BE2C (cell line): ENCODE measurements around the gene PROSER2.
A peak's percentile ranks its signal among the peaks of the same experiment; 100 is the strongest.
"Not testable (repeated sequence)": the region's sequence is repeated elsewhere in the genome, so short reads cannot be mapped to it uniquely, and the experiment has no call there.

Experiments
- DNase-seq: peaks from one replicate; pipeline ENCODE4 v3.0.0-alpha.2; 2020
- H3K27me3 ChIP-seq: fragments of 250-450 bp; sonication (Bioruptor Pico); 2 replicates; pipeline ENCODE4 v1.5.1; 2020; ENCODE audit warnings: mild to moderate bottlenecking
- H3K36me3 ChIP-seq: fragments of 250-450 bp; sonication (Bioruptor Pico); 2 replicates; pipeline ENCODE4 v1.5.1; 2020; ENCODE audit warnings: mild to moderate bottlenecking
- H3K4me1 ChIP-seq: fragments of 250-450 bp; sonication (Bioruptor Pico); 2 replicates; pipeline ENCODE4 v1.5.1; 2020
- H3K4me3 ChIP-seq: 2 replicates; pipeline ENCODE4 v1.5.1; 2011; ENCODE audit warnings: low read depth, low read length
- H3K9me3 ChIP-seq: fragments of 250-450 bp; sonication (Bioruptor Pico); 2 replicates; pipeline ENCODE4 v1.5.1; 2020
- TF ChIP-seq, protein P1 (sequence below): IDR thresholded peaks from 2 replicates; pipeline ENCODE4 v1.5.1; 2012; ENCODE audit warnings: mild to moderate bottlenecking, low read depth, low read length

The PROSER2 gene

DNA sequence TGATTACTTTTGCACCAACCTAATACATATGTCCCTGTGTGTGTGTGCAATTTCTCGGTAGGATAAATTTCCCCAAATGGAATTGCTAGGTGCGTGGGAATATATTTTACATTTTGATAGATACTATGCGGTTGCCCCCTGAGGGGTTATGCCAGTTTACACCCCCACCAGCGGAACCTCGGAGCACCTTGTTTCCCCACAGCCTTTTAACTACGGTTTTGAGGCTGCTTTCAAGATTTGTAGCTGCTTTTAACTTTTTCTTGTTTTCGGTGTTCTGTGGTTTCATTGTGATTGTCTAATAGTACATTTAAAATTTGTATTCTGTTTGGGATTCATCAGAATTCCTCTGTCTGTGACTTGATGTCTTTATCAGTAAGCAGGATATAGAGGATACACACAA is 22.0 kb downstream of the PROSER2 start:
- Histone ChIP-seq H3K9me3 (no peaks in the 10 kb centered on the region), H3K4me3 (no peak overlapping the region), H3K27me3 (no peaks in the 10 kb centered on the region), H3K4me1 (no peaks in the 10 kb centered on the region), H3K36me3 (no peaks in the 10 kb centered on the region)
- DNase-seq: no peak
- TF ChIP-seq, protein P1, sequence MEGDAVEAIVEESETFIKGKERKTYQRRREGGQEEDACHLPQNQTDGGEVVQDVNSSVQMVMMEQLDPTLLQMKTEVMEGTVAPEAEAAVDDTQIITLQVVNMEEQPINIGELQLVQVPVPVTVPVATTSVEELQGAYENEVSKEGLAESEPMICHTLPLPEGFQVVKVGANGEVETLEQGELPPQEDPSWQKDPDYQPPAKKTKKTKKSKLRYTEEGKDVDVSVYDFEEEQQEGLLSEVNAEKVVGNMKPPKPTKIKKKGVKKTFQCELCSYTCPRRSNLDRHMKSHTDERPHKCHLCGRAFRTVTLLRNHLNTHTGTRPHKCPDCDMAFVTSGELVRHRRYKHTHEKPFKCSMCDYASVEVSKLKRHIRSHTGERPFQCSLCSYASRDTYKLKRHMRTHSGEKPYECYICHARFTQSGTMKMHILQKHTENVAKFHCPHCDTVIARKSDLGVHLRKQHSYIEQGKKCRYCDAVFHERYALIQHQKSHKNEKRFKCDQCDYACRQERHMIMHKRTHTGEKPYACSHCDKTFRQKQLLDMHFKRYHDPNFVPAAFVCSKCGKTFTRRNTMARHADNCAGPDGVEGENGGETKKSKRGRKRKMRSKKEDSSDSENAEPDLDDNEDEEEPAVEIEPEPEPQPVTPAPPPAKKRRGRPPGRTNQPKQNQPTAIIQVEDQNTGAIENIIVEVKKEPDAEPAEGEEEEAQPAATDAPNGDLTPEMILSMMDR: no peak

DNA sequence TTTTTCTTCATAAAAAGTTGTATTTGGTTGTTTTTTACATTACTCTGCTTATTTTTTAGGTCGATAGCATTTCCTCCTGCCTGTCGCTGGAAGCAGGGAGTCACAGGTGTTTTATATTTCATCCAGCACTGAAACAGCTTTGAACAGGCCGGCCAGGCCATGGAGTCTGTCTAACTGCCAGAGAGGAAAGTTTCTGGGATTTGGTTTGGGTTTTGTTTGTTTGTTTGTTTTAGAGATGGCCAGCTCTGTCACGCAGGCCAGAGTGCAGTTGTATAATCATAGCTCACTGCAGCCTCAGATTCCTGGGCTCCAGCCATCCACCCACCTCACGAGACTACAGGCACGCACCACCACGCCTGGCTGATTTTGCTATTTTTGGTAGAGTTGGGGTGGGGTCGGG is 23.4 kb downstream of the PROSER2 start:
- no peak for DNase-seq
- TF ChIP-seq, protein P1: no peak
- Histone ChIP-seq H3K27me3 (no peaks in the 10 kb centered on the region), H3K4me3 (no peak overlapping the region), H3K9me3 (no peaks in the 10 kb centered on the region), H3K4me1 (no peaks in the 10 kb centered on the region), H3K36me3 (no peaks in the 10 kb centered on the region)

DNA sequence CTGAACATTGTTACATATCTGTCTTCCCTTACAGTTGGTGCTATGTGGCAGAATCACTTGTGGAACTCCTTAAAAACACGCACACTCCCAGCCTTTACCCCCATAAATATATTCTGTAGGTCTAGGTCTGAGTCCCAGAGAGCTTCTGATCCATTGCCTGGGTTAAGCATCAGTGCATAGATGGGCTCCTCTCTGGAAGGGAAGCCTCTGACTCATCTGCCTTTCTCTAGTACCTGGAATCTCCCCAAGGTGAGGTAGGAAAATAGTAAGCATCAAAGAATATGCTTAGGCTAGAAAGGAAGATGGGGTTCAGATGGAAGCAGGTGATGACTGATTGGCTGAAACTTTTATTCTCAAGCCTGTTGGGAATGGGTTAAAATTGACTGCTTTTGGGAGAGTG is 26.1 kb downstream of the PROSER2 start:
- Histone ChIP-seq H3K9me3 (no peaks in the 10 kb centered on the region), H3K4me3 (no peak overlapping the region), H3K27me3 (no peaks in the 10 kb centered on the region), H3K36me3 (no peaks in the 10 kb centered on the region), H3K4me1 (no peaks in the 10 kb centered on the region)
- TF ChIP-seq, protein P1: no peak
- no peak for DNase-seq

DNA sequence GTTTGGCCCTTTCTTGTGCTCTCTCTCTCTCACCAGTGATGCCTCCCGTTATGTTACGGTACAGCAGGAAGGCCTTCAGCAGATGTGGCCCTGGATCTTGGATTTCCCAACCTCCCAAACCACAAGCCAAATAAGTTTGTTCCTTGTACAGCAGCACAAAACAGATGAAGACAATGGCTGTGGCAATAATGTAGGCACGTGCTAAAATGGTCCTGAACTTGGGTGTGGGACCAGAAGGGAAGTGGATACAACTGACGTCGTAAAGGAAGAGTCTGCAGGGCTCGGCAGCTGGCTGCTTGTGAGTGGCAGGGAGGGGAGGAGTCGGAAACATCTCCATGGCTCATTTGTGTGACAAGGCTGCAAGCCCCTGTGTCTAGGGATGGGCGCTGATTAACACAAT is 26.8 kb downstream of the PROSER2 start:
- Histone ChIP-seq H3K4me1 (no peaks in the 10 kb centered on the region), H3K9me3 (no peaks in the 10 kb centered on the region), H3K27me3 (no peaks in the 10 kb centered on the region), H3K4me3 (no peak overlapping the region), H3K36me3 (no peaks in the 10 kb centered on the region)
- TF ChIP-seq, protein P1: no peak
- DNase-seq: no peak

DNA sequence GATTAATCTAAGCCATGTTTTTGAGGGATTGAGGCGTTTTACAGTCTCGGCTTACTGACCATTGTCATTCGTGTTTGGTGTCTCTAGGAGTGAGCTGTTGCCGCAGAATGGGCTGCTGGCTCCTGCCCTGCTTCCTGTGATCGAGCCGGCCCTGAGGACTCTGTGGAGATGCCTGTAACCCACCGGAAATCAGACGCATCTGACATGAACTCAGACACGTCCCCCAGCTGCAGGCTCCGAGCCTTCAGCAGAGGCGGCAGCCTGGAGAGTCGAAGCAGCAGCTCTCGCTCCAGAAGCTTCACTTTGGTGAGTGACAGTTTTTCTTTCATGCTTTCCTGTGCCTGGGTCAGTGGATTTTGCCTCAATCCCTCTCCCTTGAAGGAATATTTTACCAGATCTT is 28.8 kb downstream of the PROSER2 start:
- Histone ChIP-seq H3K9me3 (no peaks in the 10 kb centered on the region), H3K4me1 (no peaks in the 10 kb centered on the region), H3K27me3 (no peaks in the 10 kb centered on the region), H3K36me3 (no peaks in the 10 kb centered on the region), H3K4me3 (no peak overlapping the region)
- no peak for DNase-seq
- TF ChIP-seq, protein P1: no peak

DNA sequence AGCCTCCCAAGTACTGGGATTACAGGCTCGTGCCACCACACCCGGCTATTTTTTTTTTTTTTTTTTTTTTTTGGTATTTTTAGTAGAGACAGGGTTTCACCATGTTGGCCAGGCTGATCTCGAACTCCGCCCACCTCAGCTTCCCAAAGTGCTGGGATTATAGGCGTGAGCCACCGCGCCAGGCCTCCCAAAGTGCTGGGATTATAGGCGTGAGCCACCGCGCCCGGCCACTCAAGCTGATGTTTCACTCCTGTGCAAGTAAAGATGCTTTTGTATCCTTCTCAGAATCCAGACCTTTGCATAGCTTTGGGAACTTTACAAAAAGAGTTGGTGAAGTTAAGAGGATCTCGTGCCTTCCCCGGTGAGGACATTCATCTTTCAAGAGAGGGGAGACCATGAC is 29.5 kb downstream of the PROSER2 start:
- not testable (repeated sequence) for H3K4me3 ChIP-seq, DNase-seq, H3K4me1 ChIP-seq, H3K9me3 ChIP-seq, H3K36me3 ChIP-seq, H3K27me3 ChIP-seq

DNA sequence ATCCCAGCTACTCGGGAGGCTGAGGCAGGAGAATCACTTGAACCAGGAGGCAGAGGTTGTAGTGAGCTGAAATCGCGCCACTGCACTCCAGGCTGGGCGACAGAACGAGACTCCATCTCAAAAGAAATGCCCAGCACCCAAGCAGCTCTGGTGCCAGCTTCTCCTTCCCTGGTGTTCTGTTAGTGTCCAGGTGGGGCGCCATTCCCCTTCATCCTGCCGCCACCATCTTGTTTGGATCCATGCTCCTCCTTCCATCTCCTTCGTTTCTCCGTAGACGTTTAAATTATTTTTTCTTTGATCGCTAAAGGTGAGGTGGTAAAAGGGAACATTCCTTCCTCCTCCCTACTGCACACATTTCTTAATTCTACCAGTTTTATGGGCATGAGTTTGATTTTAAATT is 30.3 kb downstream of the PROSER2 start:
- DNase-seq: no peak
- Histone ChIP-seq H3K9me3 (no peaks in the 10 kb centered on the region), H3K27me3 (no peaks in the 10 kb centered on the region), H3K36me3 (no peaks in the 10 kb centered on the region), H3K4me1 (no peaks in the 10 kb centered on the region), H3K4me3 (no peak overlapping the region)
- TF ChIP-seq, protein P1: peak; percentile 44
